HG03103 (cell line): ENCODE measurements around the gene PARP9.
A peak's percentile ranks its signal among the peaks of the same experiment; 100 is the strongest.

Experiments
- ATAC-seq: cut with Tn5 transposase; IDR thresholded peaks from one replicate; pipeline ENCODE4 v1.9.1; 2021; ENCODE audit warnings: low read depth; ENCODE audit not compliant: unreplicated experiment

PARP9 gene

DNA sequence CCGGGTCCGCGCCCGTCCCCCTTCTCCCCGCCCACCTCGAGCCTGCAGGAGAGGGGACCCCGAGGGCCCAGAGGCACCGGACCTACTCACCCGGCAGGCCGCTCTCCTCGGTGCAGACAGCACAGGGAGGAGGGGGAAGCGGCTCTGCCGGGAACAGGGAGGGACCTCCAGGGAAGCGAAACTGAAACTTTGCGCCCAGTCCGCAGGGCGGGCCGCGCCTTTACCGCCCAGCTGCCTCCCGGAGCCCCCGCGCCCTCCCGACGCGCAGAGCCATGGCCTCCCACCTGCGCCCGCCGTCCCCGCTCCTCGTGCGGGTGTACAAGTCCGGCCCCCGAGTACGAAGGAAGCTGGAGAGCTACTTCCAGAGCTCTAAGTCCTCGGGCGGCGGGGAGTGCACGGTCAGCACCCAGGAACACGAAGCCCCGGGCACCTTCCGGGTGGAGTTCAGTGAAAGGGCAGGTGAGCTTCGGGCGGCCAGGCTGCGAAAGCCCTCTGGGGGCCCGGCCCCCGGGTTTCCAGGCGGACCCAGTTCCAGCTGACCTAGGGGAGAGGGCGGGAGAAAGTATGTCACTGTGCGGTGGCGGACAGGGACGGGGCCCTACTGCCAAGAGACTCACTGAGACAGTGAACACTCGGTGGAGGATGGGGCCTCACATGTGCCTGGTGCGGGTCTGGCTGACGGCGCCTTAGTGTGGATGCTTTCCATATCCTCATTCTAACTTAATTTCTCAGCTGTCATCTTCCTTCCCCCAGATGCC lies at the start of gene PARP9, which contains the start of gene DTX3L:
TSS of gene PARP9 (minus strand) at position 146 of the 758 bp plus-strand sequence. CDS start 4,680 bp downstream, outside the sequence.
TSS of gene DTX3L (plus strand) at position 184 of the 758 bp plus-strand sequence. CDS start at position 273, 89 bp downstream.
- peak; percentile 69 for ATAC-seq

DNA sequence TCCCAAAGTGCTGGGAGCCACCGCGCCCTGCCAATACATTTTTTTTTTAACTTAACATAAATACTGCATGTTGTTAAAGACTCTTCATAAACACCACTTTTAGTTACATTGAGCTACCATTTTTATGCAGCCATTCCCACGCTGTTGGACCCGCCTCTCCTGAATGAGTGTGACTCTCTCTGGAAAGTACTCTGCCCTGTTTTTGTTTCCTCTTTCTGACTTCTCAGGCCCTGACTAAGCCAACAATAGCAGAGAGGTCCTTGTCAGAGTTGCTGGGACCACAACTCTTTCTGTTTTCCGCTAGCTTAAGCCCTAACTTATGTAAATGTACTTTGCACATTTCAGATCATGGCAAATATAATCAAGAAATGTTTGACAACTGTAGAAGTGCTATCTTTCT lies 48.6 kb upstream of the PARP9 start:
- ATAC-seq = no peak

DNA sequence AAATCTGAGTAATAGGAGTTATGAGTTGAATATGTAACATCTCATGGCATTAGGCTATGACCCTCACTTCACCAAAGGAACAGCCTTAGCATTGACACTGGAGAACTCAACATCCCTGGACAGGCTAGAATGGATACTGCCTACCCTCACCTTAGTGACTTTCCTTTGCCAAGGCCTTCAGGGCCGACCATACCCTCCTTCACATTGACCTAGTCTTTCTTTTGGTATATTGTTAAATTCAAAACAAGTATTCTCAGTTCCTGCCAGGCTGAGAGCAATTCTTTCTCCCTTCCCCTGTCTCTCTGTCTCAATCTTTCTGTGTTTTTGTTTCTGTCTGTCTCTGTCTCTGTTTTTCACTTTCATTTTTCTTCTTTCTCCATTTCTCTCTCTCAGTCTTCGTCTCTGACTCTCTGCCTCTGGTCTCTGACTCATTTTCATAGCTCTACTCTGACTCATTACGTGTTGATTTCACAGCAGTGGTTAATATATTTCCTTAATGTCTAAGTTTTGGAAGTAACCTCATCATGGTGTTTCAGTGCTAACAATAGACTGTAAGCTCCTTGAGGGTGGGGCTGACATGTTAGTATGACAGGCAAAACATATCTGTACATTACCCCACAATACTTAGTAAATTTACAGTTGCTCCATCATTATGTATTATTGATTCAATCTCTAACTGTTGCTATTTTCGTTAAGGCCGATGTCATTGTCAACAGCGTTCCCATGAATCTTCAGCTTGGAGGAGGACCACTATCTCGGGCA lies 45.9 kb upstream of the PARP9 start:
- peak; percentile 95 for ATAC-seq

DNA sequence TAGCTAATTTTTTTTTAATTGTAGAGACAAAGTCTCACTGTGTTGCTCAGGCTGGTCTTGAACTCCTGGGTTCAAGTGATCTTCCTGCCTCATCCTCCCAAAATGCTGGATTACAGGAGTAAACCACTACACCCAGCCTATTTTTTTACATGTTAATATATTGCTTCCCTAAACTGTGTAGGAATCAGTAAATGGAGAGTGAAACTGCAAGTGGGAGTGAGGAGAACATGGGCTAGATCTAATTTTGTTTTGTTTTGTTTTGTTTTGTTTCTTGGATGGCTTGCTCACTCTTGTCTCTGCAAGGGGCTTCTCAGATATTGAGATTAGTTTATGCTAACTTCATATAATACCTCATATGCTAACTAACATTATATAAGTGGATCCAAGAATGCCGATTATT lies 44.8 kb upstream of the PARP9 start:
- ATAC-seq = no peak

DNA sequence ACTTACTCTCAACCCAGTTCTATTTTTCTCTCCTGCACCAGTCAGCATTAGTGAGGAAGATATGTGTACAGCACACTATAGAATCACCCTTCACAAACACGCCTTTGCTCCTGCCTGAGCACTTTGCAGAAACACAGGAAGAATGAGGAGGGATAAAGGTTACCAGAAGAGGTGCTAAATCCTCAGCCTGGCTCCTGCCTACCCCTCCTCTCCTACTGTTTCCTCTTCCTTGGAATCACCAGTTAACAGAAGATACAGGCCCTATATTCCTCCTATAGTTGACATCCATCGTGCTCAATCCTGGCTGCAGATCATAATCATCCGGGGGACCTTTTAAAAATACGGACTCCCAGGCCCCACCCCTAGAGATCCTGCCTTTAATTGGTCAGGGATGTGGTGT lies 42.2 kb upstream of the PARP9 start:
- ATAC-seq = no peak

DNA sequence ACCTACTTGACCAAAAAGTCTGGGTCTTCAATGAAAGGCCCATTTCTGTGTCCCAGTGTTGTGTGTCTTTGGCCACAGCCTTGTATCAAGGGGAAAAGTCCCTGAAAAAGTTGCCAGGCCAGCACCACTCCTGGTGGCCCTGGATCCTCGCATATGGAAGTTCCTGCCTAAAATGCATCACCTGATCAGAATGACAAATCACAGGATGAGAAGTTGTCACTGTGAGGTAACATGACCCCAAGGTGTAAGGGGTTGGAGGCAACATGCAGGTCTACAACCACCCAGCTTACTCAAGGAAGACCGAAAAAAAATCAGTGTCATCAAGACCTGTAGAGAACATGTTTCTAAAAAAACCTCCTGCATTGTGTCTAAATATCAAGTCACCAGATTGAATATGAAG lies 39.0 kb upstream of the PARP9 start:
- no peak for ATAC-seq

DNA sequence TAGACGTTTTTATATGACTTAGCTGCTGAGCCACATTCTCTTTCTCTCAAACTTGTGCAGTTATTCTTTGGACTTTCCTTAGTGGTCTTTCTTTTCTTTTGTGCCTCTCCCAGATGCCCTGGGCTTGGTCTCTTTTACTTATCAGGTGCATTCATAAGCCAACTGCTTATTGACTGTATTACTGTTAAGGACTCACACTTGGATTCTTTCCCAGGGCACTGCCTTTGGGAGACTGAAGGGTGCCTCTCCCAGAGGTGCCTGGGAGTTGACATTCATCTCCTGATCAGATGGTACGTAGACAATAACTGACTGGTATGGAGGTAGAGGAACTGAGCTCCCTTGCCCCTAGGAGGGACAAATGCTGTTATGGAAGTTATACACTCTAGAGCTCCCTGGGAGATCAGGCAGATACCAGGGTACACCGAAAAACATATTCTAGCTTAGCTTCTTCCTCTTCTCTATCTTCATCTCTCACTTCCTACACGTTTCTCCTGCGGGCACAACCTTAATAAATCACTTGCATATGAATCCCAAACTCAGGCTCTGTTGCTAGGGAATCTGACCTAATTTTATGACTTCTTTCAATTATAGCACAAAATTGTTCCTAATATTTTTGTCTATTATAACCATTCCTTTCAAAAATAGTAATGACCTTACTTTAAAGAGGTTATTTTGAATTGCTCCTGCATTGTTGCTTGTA lies 38.1 kb upstream of the PARP9 start:
- ATAC-seq = no peak

DNA sequence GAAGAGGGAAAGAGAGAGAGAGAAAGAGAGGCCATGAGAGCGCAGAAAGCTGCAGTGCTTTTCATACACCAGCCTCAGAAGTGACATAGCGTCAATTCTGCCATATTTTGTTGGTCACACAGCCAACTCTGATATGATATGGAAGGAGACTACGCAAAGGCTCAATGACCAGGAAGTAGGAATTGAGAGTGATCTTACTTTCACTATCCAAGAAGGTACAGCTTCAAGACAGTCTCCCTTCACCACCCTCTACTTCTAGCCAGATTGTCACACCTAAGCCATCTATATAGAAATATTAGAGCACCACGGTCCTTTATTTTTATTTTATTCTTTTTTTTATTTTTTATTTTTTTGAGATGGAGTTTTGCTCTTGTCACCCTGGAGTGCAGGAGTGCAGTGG lies 34.5 kb upstream of the PARP9 start:
- ATAC-seq = no peak

DNA sequence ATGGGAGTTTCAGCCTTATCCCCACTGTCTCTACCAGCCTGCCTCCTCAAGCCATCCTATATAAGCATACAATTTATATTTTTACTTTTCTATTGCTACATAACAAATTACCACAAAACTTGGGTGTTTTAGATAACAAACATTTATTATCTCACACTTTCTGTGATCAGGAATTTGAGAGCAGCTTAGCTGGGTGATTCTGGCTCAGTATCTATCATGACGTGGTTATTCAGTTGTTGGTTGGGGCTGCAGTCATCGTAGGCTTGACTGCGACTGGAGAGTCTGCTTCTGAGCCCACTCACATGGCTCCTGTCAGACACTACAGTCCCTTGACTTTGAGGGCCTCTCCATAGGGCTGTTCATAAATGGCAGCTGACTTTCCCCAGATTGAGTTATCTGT lies 34.1 kb upstream of the PARP9 start:
- ATAC-seq = no peak

DNA sequence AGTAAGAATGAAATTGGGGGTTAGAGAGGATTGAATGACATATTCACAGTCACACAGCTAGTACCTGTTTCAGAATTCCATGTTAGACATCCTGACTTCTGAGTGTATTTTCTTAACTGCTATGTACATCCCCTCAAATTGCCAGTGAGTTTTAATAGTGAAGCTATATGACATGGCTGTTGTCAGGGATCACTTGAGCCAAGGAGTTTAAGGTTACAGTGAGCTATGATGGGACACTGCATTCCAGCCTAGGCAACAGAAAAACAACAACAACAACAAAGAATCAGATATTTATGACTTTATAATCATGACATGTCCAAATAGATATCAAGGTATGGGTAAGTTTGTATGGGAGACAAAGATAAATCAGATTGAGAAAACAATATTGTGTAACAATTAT lies 29.9 kb upstream of the PARP9 start:
- ATAC-seq = no peak

DNA sequence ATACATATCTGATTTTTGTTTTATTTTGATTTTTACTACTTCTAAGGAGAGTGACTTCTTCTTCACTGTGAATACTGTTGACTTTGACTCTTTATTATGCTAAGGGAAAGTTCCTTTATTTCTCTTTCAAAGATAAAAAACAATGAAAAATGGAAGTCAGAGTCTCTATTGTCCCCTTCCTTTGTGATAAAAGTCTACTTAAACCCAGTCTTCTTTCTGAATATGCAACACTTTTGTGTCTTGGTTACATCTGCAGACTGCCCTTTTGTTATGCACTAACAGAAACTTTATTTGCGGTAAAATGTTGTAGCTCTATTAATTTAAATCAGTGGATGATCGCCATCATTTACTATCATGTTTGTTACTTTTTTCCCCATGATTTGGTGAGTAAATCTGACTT lies 26.5 kb upstream of the PARP9 start:
- no peak for ATAC-seq

DNA sequence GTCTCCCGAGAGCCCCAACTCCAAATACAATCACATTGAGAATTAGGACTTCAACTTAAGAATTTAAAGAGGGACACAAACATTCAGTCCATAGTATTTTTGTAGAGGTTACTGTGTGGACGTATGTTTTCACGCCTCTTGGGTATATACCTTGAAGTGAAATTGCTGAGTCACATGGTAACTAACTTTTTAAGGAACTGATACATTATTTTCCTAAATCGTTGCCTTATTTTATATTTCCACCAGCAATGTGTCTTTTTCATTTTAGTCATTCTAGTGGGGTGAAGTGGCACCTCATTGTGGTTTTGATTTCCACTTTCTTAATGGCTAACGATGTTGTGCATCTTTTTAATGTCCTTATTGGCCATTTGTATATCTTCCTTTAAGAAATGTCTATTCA lies 25.2 kb upstream of the PARP9 start:
- peak; percentile 72 for ATAC-seq

DNA sequence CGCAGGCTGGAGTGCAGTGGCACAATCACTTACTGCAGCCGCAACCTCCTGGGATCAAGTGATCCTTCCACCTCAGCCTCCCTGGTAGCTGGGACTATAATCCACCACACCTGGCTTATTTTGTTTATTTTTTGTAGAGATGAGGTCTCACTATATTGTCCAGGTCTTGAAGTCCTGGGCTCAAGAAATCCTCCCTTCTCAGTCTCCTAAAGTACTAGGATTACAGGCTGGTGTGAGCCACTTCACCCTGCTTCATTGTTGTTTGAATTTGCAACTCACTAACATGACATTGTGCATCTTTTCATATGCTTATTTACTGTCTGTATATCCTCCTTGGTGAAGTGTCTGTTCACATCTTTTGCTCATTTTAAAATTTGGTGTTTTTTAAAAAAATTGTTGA lies 23.5 kb upstream of the PARP9 start:
- no peak for ATAC-seq

DNA sequence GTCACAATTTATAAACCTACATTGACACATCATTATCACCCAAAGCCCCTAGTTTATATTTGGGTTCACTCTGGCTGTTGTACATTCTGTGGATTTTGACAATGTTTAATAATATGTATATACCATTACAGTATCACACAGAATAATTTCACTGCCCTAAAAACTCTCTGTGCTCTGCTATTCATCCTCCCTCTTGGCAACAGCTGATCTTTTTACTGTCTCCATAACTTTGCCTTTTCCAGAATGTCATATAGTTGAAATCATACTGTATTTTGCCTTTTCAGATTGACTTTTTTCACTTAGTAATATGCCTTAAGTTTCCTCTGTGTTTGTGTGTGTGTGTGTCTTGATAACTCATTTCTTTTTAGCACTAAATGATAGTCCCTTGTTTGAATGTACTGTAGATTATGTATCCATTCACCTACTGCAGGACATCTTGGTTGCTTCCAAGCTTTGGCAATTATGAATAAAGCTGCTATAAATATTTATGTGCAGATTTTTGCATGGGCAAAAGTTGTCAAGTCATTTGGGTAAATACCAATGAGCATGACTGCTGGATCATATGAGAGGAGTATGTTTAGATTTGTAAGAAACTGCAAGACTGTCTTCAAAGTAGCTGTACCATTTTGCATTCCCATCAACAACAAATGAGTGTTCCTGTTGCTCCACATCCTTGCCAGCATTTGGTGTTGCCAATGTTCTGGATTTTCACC lies 22.8 kb upstream of the PARP9 start:
- no peak for ATAC-seq

DNA sequence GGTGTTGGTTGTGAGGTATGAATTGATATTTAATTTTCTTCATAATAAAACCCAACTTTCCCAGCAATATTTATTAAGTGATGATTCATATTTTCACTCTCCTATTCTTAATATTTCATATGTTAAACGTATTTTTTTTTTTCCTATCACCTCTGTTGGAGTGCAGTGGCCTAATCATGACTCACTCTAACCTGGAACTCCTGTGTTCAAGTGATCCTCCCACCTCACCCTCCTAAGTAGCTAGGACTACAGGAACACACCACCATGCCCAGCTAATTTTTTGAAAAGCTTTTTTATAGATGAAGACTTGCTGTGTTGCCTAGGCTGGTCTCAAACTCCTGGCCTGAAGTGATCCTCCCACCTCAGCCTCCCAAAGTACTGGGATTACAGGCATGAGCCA lies 22.0 kb upstream of the PARP9 start:
- ATAC-seq = no peak

DNA sequence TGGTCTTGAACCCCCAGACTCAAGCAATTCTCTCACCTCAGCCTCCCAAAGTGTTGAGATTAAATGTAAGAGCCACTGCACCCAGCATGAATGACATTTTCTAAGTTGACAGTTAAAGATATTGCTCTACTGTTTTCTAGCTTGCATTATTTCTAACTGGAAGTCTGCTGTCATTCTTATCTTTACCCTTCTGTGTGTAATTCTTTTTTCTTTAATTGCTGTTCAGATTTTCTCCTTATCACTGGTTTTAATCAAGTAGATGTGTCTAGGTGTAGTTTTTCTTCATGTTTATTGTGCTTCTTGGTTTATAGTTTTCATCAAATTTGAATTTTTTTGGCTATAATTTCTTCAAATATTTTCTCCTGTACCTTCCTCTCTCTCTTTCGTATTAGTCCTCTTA lies 18.3 kb upstream of the PARP9 start:
- no peak for ATAC-seq

DNA sequence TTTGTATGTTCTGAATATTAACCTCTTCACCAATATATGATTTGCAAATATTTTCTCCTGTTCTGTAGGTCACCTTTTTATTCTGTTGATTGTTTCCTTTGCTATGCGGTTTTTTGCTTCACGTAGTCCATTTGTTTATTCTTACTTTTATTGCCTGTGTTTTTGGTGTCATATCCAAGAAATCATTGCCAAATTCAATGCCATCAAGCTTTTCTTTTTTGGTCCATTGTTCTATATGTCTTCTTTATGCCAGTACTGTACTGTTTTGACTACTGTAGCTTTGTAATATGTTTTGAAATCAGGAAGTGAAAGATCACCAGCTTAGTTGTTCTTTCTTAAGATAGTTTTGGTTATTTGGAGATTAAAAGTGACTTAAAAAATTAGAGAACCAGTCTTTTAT lies 17.5 kb upstream of the PARP9 start:
- ATAC-seq = no peak

DNA sequence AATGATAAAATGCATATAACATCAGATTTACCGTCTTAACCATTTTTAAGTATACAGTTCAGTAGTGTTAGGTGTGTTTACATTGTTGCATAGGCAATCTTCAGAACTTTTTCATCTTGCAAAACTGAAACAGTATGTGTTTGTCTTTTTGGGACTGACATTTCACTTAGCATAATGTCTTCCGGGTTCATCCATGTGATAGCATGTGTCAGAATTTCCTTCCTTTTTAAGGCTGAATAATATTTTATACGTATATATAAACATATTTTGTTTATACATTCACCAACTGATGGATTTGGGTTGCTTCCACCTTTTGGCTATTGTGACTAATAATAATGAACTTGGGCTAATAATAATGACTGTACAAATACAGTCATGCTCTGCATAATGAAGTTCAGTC lies 16.4 kb upstream of the PARP9 start:
- ATAC-seq = no peak

DNA sequence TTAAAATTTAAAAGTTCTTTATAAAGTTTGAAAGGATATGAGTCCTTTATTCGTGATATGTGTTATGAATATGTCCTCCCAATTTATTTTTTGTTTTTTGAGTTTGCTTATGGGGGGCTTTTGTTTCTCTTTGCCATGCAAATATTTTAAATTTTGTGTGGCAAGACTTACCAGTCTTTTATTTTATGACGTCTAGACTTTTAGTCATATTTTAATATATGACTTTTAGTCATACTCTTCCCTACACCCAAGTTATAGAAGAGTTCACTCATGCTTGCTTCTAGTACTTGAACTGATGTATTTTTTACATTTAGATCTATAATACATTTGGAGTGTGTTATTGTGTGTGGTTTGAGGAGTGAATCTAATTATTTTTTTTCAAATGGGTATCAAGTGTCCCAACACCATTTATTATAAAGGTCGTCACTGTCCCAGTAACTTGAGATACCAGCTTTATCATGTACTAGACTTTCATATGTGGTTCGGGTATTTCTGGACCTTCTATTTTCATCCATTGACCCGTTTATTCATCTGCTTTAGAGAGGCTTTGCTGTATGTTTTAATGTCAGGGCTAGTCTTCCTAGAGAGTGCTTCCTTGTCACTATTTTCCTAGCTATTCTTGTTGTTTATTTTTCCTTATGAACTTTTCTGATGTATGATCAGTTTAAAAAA lies 14.1 kb upstream of the PARP9 start:
- ATAC-seq = no peak

DNA sequence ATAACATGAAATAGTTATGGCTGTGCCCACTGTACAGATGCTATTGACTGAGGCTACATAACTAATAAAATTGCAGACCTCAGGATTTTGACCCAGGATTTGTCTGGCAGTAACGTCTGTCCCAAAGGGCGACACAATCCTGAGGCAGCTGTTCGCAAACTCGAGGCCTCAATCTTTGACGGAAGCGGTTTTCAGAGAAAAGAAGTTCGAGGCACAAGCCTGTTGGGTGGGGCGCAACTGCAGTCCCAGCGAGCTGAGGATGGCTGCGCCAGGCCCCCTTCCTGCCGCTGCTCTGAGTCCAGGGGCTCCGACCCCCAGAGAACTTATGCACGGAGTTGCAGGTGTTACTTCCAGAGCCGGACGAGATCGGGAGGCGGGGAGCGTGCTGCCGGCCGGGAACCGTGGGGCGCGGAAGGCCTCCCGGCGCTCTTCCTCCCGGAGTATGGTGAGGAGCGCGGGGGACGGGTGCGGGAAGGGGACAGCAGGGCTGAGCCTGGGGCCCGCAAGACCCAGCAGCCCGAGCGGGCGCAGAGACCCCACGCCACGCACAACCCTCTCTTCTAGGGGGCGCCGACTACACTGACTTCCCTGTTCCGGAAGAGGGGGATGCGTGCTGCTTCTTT lies 13.4 kb upstream of the PARP9 start, which contains the start of gene PARP15:
TSS of gene PARP15 (plus strand) at position 242 of the 623 bp plus-strand sequence. CDS start at position 260, 18 bp downstream.
- ATAC-seq = no peak
